Muscle of arm (tissue), 12 donors: ENCODE measurements around the gene ADGRD2. TPM values are rescaled to one million over a fixed set of nuclear protein-coding genes. Genes with fewer than 3 reads are reported as not detected.

ENCODE experiments used
- DNase-seq: peaks from one replicate; pipeline ENCODE4 v3.0.0-alpha.2; 2013
- polyA plus RNA-seq, 12 donors: library from polyadenylated mRNA; unstranded; fragments of 120-200 nt; gene quantifications; one replicate each; pipeline ENCODE4 v1.2.1, GENCODE V29; 2013; ENCODE audit not compliant: insufficient read length in 12 of 12

The ADGRD2 gene
- polyA plus RNA-seq, 12 donors, result 0.14 to 0.47 (median 0.23) TPM; not detected in 8

- no peak for DNase-seq
These were observed 60.6 kb downstream of the ADGRD2 start for GRCh38 chr9:124510650-124511425.

GRCh38 chr9:124511426-124511840 is 61.2 kb downstream of the ADGRD2 start:
- DNase-seq, result no peak

- DNase-seq, result no peak
These were observed 61.9 kb downstream of the ADGRD2 start for GRCh38 chr9:124511891-124512805.

GRCh38 chr9:124512806-124513204 is 62.6 kb downstream of the ADGRD2 start:
- no peak for DNase-seq

GRCh38 chr9:124513376-124513994 is 63.2 kb downstream of the ADGRD2 start:
- no peak for DNase-seq

- DNase-seq, result no peak
These were observed 63.9 kb downstream of the ADGRD2 start for GRCh38 chr9:124514125-124514524.

- no peak for DNase-seq
These were observed 64.6 kb downstream of the ADGRD2 start for GRCh38 chr9:124514874-124515273.

GRCh38 chr9:124517600-124517999 is 67.3 kb downstream of the ADGRD2 start:
- DNase-seq, result no peak

- DNase-seq, result no peak
These were observed 67.9 kb downstream of the ADGRD2 start for GRCh38 chr9:124518116-124518515.

GRCh38 chr9:124520206-124520596 is 70.0 kb downstream of the ADGRD2 start:
- no peak for DNase-seq

GRCh38 chr9:124521142-124521541 is 70.9 kb downstream of the ADGRD2 start:
- DNase-seq, result no peak

GRCh38 chr9:124522121-124523098 is 72.2 kb downstream of the ADGRD2 start:
- DNase-seq, result no peak

- no peak for DNase-seq
These were observed 75.9 kb downstream of the ADGRD2 start for GRCh38 chr9:124526174-124526573.

- no peak for DNase-seq
These were observed 77.5 kb downstream of the ADGRD2 start for GRCh38 chr9:124527781-124528180.

Other genes with a start within 250 kb of the ADGRD2 start
- gene NEK6, start 192.5 kb upstream of the ADGRD2 start, polyA plus RNA-seq, result 10 to 100 TPM in 11 of 12 donors, not detected in 1; 29.2 to 47.2 (median 37.5) TPM
- gene PSMB7, start 35.0 kb upstream of the ADGRD2 start, polyA plus RNA-seq, result 100 to 1,000 TPM in 11 of 12 donors, not detected in 1; 109 to 208 (median 183) TPM
- under 1 TPM in 1 of 12 donors, not detected in 11; 0.10 TPM for gene NR5A1, start 56.9 kb downstream of the ADGRD2 start, polyA plus RNA-seq